GM19238 (cell line): ENCODE results near the gene CBX3.
"Not testable (repeated sequence)": the region's sequence is repeated elsewhere in the genome, so short reads cannot be mapped to it uniquely, and the experiment has no call there.

ENCODE experiments used
- DNase-seq: peaks from one replicate; pipeline ENCODE4 v3.0.0; 2011; ENCODE audit warnings: low spot score; ENCODE audit not compliant: insufficient read length

Gene CBX3

DNA sequence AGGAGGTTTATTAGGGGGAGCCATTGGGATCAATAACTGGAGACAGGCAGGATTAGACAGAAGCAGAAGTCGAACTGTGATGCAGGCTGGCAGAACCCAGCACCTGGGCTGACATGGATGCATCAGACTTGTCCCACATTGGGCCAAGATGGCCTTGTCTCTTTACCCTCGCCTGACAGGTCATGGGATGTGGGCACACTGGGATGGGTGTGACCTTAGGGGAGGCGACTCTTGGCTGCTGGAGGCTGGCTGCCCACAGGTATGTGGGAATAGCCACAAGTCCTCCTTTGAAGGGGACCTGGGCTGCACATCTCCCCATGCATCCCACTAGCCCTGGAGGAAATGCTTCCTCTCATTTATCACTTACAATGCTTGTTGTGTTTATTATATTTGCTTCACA lies 32.3 kb upstream of the CBX3 start:
- DNase-seq = no peak

DNA sequence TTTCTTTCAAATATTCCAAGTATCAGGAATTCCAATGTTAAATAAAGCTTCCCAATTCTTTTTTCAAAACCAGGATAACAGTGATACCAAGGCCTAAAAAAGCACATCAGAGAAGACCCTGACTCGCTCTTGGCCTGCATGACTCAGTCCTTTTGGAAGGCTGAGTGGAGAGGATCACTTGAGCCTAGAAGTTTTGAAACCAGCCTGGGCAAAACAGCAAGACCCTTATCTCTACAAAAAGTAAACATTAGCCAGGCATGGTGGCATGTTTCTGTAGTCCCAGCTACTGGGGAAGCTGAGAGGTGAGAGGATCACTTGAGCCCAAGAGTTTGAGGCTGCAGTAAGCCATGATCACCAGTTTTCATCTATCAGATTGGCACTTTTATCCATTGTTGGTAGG lies 30.9 kb upstream of the CBX3 start:
- no peak for DNase-seq

DNA sequence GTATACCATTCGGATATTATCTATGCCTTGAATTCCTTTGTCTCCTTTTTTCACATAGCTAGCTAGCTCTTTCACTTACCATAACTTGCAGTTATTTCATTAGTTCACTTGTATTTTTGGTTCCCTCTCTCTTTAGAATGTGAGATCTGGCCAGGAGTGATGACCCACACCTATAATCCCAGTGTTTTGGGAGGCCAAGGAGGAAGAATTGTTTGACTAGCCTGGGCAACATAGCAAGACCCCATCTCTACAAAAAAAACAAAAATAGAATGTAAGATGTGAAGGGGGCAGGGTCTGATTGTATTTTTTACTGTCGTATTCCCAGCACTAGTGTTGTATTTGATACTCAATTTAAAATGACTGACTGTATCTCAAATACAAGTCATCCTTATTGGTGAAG lies 29.9 kb upstream of the CBX3 start:
- DNase-seq = no peak

DNA sequence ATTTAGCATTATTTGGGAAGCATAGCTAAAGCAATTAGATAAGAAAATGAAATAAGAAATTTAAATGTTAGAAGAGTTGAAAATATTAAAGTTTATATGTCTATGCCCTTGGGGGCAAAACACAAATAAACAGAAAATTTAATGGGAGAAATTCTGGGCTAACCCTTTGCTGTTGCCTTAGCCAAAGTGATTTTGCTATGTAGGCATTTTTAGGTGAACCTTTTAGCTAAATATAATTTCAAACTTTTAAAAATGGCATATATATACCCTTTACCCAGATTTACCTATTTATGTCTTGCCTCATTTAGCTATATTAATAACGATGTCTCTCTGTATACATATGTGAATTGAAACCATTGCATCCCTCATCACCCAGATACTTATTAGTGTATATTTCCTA lies 29.5 kb upstream of the CBX3 start:
- no peak for DNase-seq

DNA sequence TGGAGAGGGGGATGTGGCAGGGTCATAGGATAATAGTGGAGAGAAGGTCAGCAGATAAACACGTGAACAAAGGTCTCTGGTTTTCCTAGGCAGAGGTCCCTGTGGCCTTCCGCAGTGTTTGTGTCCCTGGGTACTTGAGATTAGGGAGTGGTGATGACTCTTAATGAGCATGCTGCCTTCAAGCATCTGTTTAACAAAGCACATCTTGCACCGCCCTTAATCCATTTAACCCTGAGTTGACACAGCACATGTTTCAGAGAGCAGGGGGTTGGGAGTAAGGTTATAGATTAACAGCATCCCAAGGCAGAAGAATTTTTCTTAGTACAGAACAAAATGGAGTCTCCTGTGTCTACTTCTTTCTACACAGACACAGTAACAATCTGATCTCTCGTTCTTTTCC lies 25.6 kb upstream of the CBX3 start:
- DNase-seq = not testable (repeated sequence)

DNA sequence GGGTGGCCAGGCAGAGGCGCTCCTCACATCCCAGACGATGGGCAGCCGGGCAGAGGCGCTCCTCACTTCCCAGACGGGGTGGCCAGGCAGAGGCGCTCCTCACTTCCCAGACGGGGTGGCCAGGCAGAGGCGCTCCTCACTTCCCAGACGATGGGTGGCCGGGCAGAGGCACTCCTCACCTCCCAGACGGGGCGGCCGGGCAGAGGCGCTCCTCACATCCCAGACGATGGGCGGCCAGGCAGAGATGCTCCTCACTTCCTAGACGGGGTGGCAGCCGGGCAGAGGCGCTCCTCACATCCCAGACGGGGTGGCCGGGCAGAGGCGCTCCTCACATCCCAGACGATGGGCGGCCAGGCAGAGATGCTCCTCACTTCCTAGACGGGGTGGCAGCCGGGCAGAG lies 24.8 kb upstream of the CBX3 start:
- DNase-seq = not testable (repeated sequence)

DNA sequence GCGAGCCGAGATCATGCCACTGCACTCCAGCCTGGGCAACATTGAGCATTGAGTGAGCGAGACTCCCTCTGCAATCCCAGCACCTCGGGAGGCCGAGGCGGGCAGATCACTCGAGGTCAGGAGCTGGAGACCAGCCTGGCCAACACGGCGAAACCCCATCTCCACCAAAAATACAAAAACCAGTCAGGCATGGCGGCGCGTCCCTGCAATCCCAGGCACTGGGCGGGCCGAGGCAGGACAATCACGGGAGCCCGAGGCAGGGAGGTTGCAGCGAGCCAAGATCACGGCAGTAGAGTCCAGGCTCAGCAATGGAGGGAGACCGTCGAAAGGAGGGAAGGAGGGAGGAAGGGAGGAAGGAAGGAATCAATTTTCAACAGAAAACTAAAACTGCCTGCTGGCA lies 24.3 kb upstream of the CBX3 start:
- not testable (repeated sequence) for DNase-seq

DNA sequence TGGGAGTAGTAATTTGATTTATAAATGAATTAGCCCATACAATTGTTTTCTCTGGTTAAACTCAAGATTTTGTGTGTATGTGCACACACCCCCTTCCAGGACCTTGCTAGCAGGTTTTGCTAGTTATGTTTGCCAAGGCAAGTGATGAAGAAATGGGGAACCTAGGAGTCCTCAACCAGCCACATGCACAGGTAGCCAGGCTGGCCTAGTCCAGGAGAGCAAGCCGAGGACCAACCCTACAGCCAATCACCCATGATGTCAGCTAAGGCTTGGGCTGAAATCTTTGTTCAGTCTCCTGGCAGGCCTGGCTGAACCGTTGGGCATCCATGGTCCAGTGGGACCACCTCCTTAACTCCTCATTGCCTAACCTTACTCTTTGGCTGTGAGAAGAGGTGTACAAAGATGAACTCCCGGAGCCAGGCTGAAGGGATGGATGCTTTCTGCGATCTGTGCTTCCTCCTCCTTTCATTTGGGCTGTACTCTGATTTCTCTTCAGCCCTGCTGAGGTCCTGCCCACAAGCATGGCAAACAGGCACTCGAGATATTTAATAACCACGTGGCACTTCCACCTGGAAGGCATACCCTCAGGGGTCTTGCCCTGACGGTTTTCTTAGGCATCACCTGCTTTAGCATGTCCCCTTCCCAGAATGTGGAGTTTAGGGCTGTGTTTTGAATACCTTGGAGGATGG lies 23.1 kb upstream of the CBX3 start:
- no peak for DNase-seq

DNA sequence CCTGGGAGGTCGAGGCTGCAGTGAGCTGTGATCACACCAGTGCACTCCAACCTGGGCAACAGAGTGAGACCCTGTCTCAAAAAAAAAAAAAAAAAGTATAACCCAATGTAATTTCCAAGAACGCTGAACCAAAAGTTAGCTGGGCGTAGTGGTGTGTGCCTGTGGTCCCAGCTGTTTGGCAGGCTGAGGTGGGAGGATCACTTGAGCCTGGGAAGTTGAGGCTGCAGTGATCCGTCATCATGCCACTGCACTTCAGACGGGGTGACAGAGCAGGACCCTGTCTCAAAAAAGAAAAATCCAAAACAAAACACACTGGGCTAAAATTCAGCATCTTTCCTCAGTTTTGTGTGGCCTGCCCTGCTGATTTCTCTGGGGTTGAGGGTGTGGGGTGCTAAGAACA lies 22.1 kb upstream of the CBX3 start:
- DNase-seq = no peak

DNA sequence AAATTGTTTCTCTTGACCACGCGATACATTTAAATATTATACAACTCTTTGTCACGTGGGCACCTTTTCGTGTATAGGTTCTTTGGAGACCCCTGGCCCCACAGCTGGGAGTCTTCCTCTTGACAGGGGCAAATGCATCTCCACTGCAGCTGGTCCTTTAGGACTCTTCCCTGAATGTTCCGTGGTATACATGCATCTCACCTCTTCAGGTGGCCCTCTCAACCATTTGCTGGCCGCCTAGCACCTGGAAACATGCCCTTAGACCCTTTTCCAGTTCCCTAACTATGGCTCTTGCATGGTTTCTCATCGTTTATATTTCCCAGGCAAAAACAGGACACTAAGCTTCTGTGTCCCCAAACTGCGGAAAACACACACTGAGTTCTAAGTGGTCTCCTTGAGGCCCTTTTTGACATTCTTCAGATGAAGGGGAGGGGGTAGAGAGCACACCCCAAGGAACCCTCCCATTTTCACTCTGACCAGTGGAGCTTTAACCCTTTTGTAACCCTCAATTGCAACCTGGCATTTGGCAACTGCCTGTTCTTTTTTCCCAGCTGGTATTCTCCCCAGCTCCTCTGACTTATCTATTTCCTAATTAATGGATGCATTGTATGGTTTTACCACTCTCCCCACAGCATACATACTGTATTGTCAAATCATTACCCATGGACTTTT lies 21.6 kb upstream of the CBX3 start:
- DNase-seq = no peak

DNA sequence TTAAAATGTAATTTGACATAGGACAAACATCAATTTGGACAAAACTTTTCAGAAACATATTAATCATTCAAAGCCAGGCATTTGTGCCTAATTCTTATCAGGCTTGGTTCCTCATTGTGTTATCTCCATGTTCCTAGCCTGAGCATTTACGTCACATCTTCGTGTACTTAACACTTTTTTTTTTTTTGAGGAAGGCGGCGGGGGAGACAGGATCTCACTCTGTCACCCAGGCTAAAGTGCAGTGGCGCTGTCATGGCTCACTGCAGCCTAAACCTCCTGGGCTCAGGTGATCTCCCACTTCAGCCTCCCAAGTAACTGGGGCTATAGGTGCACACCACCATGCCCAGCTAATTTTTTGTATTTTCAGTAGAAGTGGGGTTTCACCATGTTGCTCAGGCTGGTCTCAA lies 20.8 kb upstream of the CBX3 start:
- no peak for DNase-seq

DNA sequence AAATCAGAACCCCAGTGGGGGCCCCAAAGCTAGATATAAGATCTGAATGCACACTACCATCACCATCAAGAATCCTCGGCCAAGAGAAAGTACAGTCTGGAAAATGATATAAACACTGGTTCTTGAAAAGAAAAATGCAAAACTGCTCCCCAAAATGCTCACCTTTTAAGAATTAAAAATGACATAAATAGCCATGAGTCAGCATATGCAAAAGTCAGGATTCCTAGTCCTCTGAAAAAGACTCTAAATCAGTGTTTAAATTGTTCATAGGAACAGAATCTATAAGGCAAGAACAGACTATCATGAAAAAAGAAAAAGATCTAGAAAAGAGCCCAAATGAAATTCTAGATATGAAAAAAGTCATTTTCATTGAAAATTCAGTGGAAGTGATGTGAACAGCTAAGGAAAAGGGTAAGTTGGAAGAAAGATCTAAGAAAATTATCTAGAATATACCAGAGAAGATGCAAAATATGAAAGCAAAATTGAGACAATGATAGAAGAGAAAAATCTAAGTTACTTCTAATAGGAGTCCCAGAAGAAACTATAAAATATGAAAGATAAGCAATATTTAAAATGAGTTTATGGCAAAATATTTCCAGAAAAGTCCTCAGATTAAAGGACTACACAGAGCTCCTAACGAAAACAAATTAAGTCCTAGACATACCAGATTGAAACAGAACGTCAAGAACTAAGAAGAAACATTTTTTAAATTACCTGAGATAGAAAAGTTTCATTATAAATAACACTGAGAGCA lies 19.9 kb upstream of the CBX3 start:
- DNase-seq = no peak

DNA sequence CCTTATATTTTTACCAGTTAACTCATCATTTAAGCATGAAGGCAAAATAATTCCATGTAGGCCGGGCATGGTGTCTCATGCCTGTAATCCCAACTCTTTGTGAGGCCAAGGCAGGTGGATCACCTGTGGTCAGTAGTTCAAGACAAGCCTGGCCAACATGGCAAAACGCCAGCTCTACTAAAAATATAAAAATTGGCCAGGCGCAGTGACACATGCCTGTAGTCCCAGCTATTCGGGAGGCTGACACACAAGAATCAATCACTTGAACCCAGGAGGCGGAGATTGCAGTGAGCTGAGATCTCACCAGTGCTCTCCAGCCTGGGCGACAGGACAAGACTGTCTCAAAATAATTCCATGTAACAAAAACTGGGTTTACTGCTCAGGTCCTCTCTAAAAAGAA lies 19.3 kb upstream of the CBX3 start:
- DNase-seq = no peak

DNA sequence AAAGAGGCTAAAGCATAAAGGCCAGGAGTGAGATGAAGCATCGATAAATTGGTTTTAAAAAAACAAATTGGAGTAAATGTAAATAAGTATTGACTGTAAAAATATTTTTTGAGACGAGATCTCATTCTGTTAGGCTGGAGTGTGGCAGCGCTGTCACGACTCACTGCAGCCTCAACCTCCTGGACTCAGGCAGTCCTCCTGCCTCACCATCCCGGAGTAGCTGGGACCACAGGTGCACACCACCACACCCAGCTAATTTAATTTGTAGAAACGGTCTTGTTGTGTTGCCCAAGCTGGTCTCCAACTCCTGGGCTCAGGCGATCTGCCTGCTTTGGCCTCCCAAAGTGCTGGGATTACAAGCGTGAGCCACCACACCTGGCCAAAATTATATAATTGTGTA lies 18.8 kb upstream of the CBX3 start:
- DNase-seq = no peak

DNA sequence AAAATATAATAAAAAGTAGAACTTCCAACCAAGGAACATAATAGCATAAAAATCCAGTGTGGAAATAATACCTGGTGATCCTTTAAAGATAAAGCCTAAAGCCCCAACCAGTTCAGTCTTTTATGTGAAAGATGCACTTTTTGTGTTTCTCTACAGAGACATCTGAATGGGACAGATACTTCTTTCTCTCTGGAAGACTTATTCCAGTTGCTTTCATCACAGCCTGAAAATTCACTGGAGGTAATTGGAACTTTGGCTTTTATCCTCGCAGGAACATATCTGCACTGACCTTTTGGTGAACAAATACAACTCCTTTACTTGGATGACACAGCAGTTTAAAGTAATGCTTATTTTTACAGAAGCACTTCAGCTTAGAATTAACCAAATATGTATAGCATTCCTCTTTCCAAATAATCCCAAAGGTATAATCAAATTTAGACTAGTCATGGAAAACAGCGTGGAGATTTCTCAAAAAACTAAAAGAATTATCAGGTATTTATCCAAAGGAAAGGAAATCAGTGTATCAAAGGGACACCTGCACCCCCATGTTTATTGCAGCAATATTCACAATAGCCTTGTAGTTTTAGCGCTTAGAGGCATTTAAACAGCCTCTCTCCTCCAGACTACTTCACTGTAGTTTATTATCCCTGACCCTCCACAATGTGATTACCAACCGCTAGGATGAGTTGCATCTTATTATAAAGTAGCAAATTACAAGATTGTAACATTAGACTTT lies 17.8 kb upstream of the CBX3 start:
- DNase-seq = no peak

DNA sequence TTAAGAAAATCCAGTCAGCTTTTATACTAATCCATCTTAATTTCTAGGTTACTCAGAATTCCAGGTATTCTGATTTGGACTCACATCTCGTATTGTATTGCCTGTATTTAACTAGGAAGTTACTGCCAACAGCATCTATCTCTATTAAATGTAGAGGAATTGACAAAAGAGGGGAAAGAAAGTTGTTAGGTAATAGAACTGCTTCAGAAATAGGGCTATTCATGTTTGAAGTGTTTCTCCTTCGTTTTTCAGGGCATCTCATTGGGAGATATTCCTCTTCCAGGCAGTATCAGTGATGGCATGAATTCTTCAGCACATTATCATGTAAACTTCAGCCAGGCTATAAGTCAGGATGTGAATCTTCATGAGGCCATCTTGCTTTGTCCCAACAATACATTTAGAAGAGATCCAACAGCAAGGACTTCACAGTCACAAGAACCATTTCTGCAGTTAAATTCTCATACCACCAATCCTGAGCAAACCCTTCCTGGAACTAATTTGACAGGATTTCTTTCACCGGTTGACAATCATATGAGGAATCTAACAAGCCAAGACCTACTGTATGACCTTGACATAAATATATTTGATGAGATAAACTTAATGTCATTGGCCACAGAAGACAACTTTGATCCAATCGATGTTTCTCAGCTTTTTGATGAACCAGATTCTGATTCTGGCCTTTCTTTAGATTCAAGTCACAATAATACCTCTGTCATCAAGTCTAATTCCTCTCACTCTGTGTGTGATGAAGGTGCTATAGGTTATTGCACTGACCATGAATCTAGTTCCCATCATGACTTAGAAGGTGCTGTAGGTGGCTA lies 17.1 kb upstream of the CBX3 start:
- not testable (repeated sequence) for DNase-seq

DNA sequence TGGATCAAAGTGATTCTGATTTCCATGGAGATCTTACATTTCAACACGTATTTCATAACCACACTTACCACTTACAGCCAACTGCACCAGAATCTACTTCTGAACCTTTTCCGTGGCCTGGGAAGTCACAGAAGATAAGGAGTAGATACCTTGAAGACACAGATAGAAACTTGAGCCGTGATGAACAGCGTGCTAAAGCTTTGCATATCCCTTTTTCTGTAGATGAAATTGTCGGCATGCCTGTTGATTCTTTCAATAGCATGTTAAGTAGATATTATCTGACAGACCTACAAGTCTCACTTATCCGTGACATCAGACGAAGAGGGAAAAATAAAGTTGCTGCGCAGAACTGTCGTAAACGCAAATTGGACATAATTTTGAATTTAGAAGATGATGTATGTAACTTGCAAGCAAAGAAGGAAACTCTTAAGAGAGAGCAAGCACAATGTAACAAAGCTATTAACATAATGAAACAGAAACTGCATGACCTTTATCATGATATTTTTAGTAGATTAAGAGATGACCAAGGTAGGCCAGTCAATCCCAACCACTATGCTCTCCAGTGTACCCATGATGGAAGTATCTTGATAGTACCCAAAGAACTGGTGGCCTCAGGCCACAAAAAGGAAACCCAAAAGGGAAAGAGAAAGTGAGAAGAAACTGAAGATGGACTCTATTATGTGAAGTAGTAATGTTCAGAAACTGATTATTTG lies 16.3 kb upstream of the CBX3 start:
- DNase-seq = no peak

DNA sequence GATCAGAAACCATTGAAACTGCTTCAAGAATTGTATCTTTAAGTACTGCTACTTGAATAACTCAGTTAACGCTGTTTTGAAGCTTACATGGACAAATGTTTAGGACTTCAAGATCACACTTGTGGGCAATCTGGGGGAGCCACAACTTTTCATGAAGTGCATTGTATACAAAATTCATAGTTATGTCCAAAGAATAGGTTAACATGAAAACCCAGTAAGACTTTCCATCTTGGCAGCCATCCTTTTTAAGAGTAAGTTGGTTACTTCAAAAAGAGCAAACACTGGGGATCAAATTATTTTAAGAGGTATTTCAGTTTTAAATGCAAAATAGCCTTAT lies 15.7 kb upstream of the CBX3 start:
- no peak for DNase-seq

DNA sequence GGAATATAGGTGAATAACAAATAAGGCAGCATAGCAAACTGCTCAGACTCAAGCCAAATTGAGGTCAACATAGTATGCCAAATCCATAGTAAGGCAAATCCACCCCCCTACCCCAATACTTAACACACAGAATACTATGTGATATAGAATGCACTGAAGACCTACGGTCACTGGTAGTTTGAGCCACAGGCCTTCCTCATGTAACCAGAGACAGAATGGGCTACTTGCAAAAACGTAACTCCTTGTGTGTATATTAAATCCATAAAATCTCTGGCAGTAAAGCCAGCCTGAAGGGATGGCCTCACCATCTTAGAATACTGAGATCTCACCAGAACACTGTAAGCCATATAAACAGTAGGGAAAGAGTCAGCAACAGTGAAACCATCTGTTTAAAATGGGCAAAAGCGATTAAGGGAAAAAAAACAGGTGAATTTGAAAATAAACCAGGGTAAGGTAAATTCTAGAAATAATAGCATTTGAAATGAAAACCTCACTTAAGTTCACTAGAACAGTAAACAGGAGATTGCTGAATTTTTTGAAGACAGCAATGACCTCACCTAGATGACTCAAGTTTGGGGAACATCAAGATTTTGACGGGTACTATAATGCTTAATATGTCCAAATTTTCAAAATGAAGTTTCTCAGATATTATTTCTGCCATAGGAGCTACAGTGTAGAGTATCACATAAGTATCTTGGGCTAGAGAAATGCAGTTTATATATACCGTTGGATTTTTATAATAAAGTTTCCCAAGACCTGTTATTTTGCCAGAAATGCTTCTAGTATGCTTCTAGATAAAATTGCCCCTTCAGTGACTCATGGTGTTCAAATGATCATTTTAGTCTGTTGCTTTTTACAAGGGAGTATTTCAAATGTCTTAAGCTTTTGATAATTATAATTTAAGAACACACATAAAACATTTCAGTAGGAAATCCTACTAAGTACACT lies 14.9 kb upstream of the CBX3 start:
- no peak for DNase-seq
